HG03196 (cell line): ENCODE data around the gene GJE1.

Experiments used
- ATAC-seq: cut with Tn5 transposase; IDR thresholded peaks from one replicate; pipeline ENCODE4 v1.9.1; 2021; ENCODE audit not compliant: unreplicated experiment

GJE1 gene

GRCh38 chr6:142162780-142163179 is 30.1 kb downstream of the GJE1 start:
- no peak for ATAC-seq

GRCh38 chr6:142165227-142165626 is 32.5 kb downstream of the GJE1 start:
- ATAC-seq = no peak

DNA sequence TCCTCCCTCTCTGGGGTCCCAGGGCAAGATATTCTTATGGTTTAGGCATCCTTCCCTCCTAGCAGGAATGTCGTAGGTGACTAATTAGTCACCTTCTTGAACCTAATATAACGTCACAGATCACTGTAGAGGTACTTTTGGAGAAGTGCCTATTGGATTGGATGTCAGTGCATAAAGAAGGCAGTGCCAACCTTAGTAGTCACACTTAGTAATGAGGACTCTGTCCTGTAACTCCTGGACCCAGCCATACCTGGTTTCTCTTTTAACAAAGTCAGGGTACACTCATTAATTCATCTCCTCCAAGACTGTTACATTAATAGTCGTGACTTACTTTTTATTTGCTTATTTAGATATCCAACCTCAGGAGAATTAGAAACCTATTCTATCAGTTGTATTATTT is 34.3 kb downstream of the GJE1 start:
- no peak for ATAC-seq

GRCh38 chr6:142167486-142167885 is 34.8 kb downstream of the GJE1 start:
- no peak for ATAC-seq

- ATAC-seq = no peak
These were observed 38.6 kb downstream of the GJE1 start for GRCh38 chr6:142171351-142171750.

- no peak for ATAC-seq
These were observed 40.0 kb downstream of the GJE1 start for GRCh38 chr6:142172758-142173157.

- no peak for ATAC-seq
These were observed 41.3 kb downstream of the GJE1 start for GRCh38 chr6:142173980-142174379.

- ATAC-seq = no peak
These were observed 42.0 kb downstream of the GJE1 start for GRCh38 chr6:142174703-142175102.

DNA sequence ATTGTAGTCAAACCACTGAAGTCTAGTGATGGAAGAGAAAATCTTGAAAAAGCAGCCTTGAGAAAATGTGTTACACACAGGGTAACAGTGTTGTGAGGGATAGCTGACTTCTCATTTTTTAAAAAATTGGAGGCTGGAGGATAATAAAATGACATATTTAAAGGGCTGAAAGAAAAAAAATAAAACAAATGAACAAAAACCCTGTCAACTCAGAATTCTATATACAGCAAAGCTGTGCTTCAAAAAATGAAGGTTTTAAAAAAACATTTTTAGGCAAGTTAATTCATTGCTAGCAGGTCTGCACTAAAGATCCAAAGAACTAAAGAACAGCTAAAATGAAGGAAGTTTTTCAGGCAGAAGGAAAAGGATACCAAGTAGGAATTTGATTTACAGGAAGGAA is 45.4 kb downstream of the GJE1 start:
- no peak for ATAC-seq

DNA sequence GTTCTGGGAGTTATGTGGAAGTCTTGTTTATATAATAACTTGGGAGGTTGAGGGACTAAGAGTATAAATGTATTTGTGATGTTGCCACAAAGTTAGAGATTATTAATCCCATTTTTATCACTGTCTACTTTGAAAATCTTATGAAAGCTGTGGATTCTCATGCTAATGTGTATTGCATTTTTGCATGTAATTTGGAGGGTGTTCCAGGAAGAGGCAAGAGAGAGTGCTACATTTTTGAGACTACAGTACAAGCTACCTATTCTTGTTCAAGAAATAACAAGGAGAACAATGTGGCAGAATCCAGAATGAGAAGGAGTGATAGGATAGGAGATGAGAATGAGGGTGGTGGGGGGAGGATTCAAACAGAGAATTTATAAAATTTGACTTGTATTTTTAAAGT is 49.3 kb downstream of the GJE1 start:
- no peak for ATAC-seq

DNA sequence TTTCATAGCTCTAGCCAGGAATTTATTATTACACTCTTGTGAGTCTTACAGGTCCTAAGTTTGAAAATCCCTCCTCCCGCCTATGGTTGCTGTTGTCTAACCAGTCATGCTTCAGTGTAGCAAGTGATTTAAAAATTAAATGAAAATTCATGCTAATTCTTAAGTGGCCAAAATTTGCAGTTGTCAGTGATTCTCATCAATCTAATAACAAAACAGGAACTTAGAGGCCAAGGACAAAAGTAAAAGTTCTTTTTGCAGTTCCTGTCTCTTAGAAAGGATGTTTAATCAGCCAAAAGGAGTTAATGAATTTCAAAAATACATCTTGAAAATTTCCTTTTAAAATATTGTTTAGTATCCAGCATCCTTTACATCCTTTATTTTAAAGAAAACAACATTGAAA is 50.6 kb downstream of the GJE1 start:
- no peak for ATAC-seq

DNA sequence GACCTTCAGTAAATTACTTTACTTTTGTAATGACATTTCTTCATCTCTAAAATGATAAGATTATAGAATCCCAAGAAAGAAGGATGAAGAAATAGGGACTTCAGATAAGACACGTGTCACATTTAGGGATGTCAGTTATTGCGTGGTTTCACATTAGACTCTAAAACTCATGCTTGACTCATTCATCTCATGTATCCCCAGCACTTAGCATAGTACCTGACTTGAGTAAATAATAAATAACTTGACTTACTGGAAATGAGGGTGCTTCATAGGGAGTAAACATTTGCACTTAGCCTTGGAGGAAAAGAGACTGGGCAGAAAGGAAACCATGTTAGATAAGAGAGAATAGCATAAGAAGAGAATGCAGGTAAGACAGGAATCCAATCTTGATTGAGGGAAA is 51.6 kb downstream of the GJE1 start:
- no peak for ATAC-seq
